Liver (tissue), 9 donors: ENCODE results near the gene SLC25A46. TPM values are rescaled to one million over a fixed set of nuclear protein-coding genes. Genes with fewer than 3 reads are reported as not detected.

Experiments
- DNase-seq: peaks from one replicate; pipeline ENCODE4 v3.0.0-alpha.2; 2017; ENCODE audit warnings: low spot score
- H3K27ac ChIP-seq, 2 donors: one replicate each; pipeline ENCODE4 v1.7.0; 2013; ENCODE audit warnings: inconsistent platforms in 2 of 2, low read length in 2 of 2, control low read depth in 1 of 2, low read depth in 1 of 2, mild to moderate bottlenecking in 1 of 2
- H3K27me3 ChIP-seq, 4 donors: one replicate each; pipeline versions ENCODE4 v1.6.1 to v1.7.0; 2013; ENCODE audit warnings: low read length in 3 of 4, inconsistent platforms in 1 of 4, mild to moderate bottlenecking in 1 of 4, moderate library complexity in 1 of 4; ENCODE audit not compliant: control insufficient read depth in 4 of 4, insufficient read depth in 4 of 4
- H3K36me3 ChIP-seq, 4 donors: one replicate each; pipeline versions ENCODE4 v1.6.1 to v1.7.0; 2013; ENCODE audit warnings: low read length in 3 of 4, mild to moderate bottlenecking in 3 of 4, low read depth in 1 of 4, moderate library complexity in 1 of 4; ENCODE audit not compliant: control insufficient read depth in 4 of 4, insufficient read depth in 3 of 4
- H3K4me1 ChIP-seq, 4 donors: one replicate each; pipeline versions ENCODE4 v1.6.1 to v1.7.0; 2013; ENCODE audit warnings: low read length in 3 of 4, mild to moderate bottlenecking in 3 of 4, moderate library complexity in 1 of 4; ENCODE audit not compliant: control insufficient read depth in 4 of 4, insufficient read depth in 4 of 4
- H3K4me3 ChIP-seq, 3 donors: one replicate each; pipeline versions ENCODE4 v1.6.1 to v1.7.0; 2013; ENCODE audit warnings: low read length in 3 of 3, control low read depth in 1 of 3, low read depth in 1 of 3, mild to moderate bottlenecking in 1 of 3
- H3K9ac ChIP-seq, 2 donors: one replicate each; pipeline ENCODE4 v1.7.0; 2013; ENCODE audit warnings: low read length in 2 of 2, mild to moderate bottlenecking in 2 of 2, moderate library complexity in 2 of 2, control low read depth in 1 of 2, low read depth in 1 of 2
- H3K9me3 ChIP-seq, 4 donors: one replicate each; pipeline versions ENCODE4 v1.6.1 to v1.7.0; 2013; ENCODE audit warnings: low read length in 3 of 4; ENCODE audit not compliant: control insufficient read depth in 4 of 4
- ATF3 ChIP-seq: IDR thresholded peaks from 2 replicates; pipeline ENCODE4 v1.6.1; 2016; ENCODE audit warnings: antibody characterized with exemption
- EGR1 ChIP-seq, 2 donors: IDR thresholded peaks; 2 replicates each; pipeline ENCODE4 v1.6.1; 2016 to 2018; ENCODE audit warnings: antibody characterized with exemption in 2 of 2, low read depth in 2 of 2
- FOXA1 ChIP-seq: IDR thresholded peaks from 2 replicates; pipeline ENCODE4 v1.6.1; 2016; ENCODE audit warnings: antibody characterized with exemption
- FOXA2 ChIP-seq: IDR thresholded peaks from 2 replicates; pipeline ENCODE4 v1.6.1; 2016; ENCODE audit warnings: antibody characterized with exemption
- GABPA ChIP-seq, 2 donors: IDR thresholded peaks in 1 of 2; conservative IDR thresholded peaks in 1 of 2; 2 replicates each; pipeline ENCODE4 v1.6.1; 2016; ENCODE audit warnings: antibody characterized with exemption in 2 of 2, mild to moderate bottlenecking in 1 of 2, moderate library complexity in 1 of 2
- HNF4A ChIP-seq, 2 donors: conservative IDR thresholded peaks; 2 replicates each; pipeline ENCODE4 v1.6.1; 2016; ENCODE audit warnings: antibody characterized with exemption in 2 of 2, mild to moderate bottlenecking in 2 of 2
- HNF4G ChIP-seq: IDR thresholded peaks from 2 replicates; pipeline ENCODE4 v1.6.1; 2016; ENCODE audit warnings: antibody characterized with exemption
- JUND ChIP-seq, 2 donors: IDR thresholded peaks; 2 replicates each; pipeline ENCODE4 v1.6.1; 2016; ENCODE audit warnings: antibody characterized with exemption in 2 of 2
- NR2F2 ChIP-seq: IDR thresholded peaks from 2 replicates; pipeline ENCODE4 v1.6.1; 2016; ENCODE audit warnings: antibody characterized with exemption
- RAD21 ChIP-seq, 2 donors: IDR thresholded peaks; 2 replicates each; pipeline ENCODE4 v1.6.1; 2016; ENCODE audit warnings: antibody characterized with exemption in 2 of 2, mild to moderate bottlenecking in 2 of 2
- RXRA ChIP-seq, 2 donors: IDR thresholded peaks; 2 replicates each; pipeline ENCODE4 v1.6.1; 2017 to 2018; ENCODE audit warnings: antibody characterized with exemption in 2 of 2, mild to moderate bottlenecking in 1 of 2
- SP1 ChIP-seq: IDR thresholded peaks from 2 replicates; pipeline ENCODE4 v1.6.1; 2018; ENCODE audit warnings: antibody characterized with exemption, mild to moderate bottlenecking
- TAF1 ChIP-seq: conservative IDR thresholded peaks from 2 replicates; pipeline ENCODE4 v1.6.1; 2016; ENCODE audit warnings: antibody characterized with exemption, mild to moderate bottlenecking
- YY1 ChIP-seq: IDR thresholded peaks from 2 replicates; pipeline ENCODE4 v1.6.1; 2016; ENCODE audit warnings: antibody characterized with exemption, mild to moderate bottlenecking
- ZBTB33 ChIP-seq: IDR thresholded peaks from 2 replicates; pipeline ENCODE4 v1.6.1; 2016; ENCODE audit warnings: antibody characterized with exemption
- WGBS: extraction: QIAGEN DNeasy Blood & Tissue Kit; methylation state at CpG from one replicate; pipeline ENCODE4 v1.1.7; 2013; 5-methylcytosine and 5-hydroxymethylcytosine counted together
- polyA plus RNA-seq, 2 donors: library from polyadenylated mRNA; stranded (reverse) in 1 of 2; unstranded in 1 of 2; fragments of 200-250 nt in 1 of 2; fragments of >200 nt in 1 of 2; fragmentation: Nextera tagmentation in 1 of 2; extraction: Ambion mirVana in 1 of 2; gene quantifications; one replicate each; pipeline versions ENCODE4 v1.2.1 to v1.2.3, GENCODE V29; 2013 to 2015
- total RNA-seq, 2 donors: library from RNA; depleted of rRNA; stranded (reverse); fragments of >200 nt; gene quantifications; one replicate each; pipeline ENCODE4 v1.2.3, GENCODE V29; 2014
- TF ChIP-seq, protein P1 (sequence below): IDR thresholded peaks from 2 replicates; pipeline ENCODE4 v1.6.1; 2016; ENCODE audit warnings: antibody characterized with exemption, mild to moderate bottlenecking
- TF ChIP-seq, protein P2 (sequence below): IDR thresholded peaks from 2 replicates; pipeline ENCODE4 v1.6.1; 2016; ENCODE audit warnings: antibody characterized with exemption
- TF ChIP-seq, protein P3 (sequence below): fragments of 150-350 bp; IDR thresholded peaks from 2 replicates; pipeline ENCODE4 v1.5.1; 2017; ENCODE audit warnings: improper control_type of control experiment, low read depth, low read length; ENCODE audit not compliant: missing input control
- donor health status: healthy.
- donor health status: healthy.
- donor health status: healthy.
- donor health status: healthy.
- donor health status: healthy.

Gene SLC25A46
- total and polyA plus RNA-seq, 4 donors: 18.6 to 54.5 (median 30.7) TPM

- no peaks in the 10 kb centered on the region for H3K9me3 ChIP-seq
- WGBS: 73% methylated on average over 4 of the region's 4 CpGs
- no peak overlapping the region for H3K4me3 ChIP-seq
- no peaks in the 10 kb centered on the region for H3K27me3 ChIP-seq
- H3K27ac ChIP-seq: no peak overlapping the region
- no peaks in the 10 kb centered on the region for H3K36me3 ChIP-seq
- TF ChIP-seq FOXA2 (no peak), NR2F2 (no peak), RXRA (IDR thresholded peaks at IDR 0.05) (no peak), SP1 (no peak), ZBTB33 (no peak), RAD21 (IDR thresholded peaks at IDR 0.05) (no peak), HNF4A (conservative IDR thresholded peaks at IDR 0.05) (no peak), ATF3 (no peak), GABPA (IDR thresholded peaks at IDR 0.05 in 1 of 2, conservative IDR thresholded peaks at IDR 0.05 in 1 of 2) (no peak), EGR1 (IDR thresholded peaks at IDR 0.05; ENCODE audit: low read depth in 2 of 2) (no peak), FOXA1 (no peak), YY1 (no peak), JUND (IDR thresholded peaks at IDR 0.05) (no peak), HNF4G (no peak), TAF1 (no peak)
- TF ChIP-seq, protein P1, sequence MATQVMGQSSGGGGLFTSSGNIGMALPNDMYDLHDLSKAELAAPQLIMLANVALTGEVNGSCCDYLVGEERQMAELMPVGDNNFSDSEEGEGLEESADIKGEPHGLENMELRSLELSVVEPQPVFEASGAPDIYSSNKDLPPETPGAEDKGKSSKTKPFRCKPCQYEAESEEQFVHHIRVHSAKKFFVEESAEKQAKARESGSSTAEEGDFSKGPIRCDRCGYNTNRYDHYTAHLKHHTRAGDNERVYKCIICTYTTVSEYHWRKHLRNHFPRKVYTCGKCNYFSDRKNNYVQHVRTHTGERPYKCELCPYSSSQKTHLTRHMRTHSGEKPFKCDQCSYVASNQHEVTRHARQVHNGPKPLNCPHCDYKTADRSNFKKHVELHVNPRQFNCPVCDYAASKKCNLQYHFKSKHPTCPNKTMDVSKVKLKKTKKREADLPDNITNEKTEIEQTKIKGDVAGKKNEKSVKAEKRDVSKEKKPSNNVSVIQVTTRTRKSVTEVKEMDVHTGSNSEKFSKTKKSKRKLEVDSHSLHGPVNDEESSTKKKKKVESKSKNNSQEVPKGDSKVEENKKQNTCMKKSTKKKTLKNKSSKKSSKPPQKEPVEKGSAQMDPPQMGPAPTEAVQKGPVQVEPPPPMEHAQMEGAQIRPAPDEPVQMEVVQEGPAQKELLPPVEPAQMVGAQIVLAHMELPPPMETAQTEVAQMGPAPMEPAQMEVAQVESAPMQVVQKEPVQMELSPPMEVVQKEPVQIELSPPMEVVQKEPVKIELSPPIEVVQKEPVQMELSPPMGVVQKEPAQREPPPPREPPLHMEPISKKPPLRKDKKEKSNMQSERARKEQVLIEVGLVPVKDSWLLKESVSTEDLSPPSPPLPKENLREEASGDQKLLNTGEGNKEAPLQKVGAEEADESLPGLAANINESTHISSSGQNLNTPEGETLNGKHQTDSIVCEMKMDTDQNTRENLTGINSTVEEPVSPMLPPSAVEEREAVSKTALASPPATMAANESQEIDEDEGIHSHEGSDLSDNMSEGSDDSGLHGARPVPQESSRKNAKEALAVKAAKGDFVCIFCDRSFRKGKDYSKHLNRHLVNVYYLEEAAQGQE: no peak
- TF ChIP-seq, protein P2, sequence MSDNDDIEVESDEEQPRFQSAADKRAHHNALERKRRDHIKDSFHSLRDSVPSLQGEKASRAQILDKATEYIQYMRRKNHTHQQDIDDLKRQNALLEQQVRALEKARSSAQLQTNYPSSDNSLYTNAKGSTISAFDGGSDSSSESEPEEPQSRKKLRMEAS: no peak
- H3K9ac ChIP-seq: no peak overlapping the region
- DNase-seq: no peak
- H3K4me1 ChIP-seq: peaks cover 0 to 1% (median 0%) of the 10 kb centered on the region in 4 donors
Observed at GRCh38 chr5:110768138-110768860, 29.5 kb downstream of the SLC25A46 start.

GRCh38 chr5:110769000-110769681 is 30.3 kb downstream of the SLC25A46 start:
- no peak for DNase-seq

More at GRCh38 chr5:110769000-110769681, 30.3 kb downstream of the SLC25A46 start:
- Histone ChIP-seq H3K4me3 (no peak overlapping the region), H3K9ac (no peak overlapping the region), H3K4me1 (peaks cover 0 to 1% (median 0%) of the 10 kb centered on the region in 4 donors), H3K36me3 (no peaks in the 10 kb centered on the region), H3K27ac (no peak overlapping the region), H3K9me3 (no peaks in the 10 kb centered on the region), H3K27me3 (no peaks in the 10 kb centered on the region)
- WGBS: 68% methylated on average over 5 of the region's 5 CpGs
- no peak for TF ChIP-seq YY1
- no peak for TF ChIP-seq NR2F2
- TF ChIP-seq, protein P3, sequence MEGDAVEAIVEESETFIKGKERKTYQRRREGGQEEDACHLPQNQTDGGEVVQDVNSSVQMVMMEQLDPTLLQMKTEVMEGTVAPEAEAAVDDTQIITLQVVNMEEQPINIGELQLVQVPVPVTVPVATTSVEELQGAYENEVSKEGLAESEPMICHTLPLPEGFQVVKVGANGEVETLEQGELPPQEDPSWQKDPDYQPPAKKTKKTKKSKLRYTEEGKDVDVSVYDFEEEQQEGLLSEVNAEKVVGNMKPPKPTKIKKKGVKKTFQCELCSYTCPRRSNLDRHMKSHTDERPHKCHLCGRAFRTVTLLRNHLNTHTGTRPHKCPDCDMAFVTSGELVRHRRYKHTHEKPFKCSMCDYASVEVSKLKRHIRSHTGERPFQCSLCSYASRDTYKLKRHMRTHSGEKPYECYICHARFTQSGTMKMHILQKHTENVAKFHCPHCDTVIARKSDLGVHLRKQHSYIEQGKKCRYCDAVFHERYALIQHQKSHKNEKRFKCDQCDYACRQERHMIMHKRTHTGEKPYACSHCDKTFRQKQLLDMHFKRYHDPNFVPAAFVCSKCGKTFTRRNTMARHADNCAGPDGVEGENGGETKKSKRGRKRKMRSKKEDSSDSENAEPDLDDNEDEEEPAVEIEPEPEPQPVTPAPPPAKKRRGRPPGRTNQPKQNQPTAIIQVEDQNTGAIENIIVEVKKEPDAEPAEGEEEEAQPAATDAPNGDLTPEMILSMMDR: no peak
- TF ChIP-seq, protein P2: no peak
- TF ChIP-seq ATF3: no peak
- no peak for TF ChIP-seq ZBTB33
- no peak for TF ChIP-seq HNF4A (conservative IDR thresholded peaks at IDR 0.05)
- no peak for TF ChIP-seq GABPA (IDR thresholded peaks at IDR 0.05 in 1 of 2, conservative IDR thresholded peaks at IDR 0.05 in 1 of 2)
